Measurements from ENCODE around the gene PTPRG. TPM values are rescaled to one million over a fixed set of nuclear protein-coding genes. Genes with fewer than 3 reads are reported as not detected.

PTPRG gene
- total RNA-seq (not detected), polyA plus RNA-seq (not detected), total RNA-seq (0 to 0.43 (median 0) reads per million in 6 experiments)

- H3K4me3 Mint-ChIP-seq: peak within 1 kb of the TSS in 9 of 10 donors; percentile 40 to 76 (median 70)
- H3K4me1 Mint-ChIP-seq: peaks cover 2 to 16% (median 7%) of the 10 kb centered on the region in 4 donors
- no peak for DNase-seq
- H3K9me3 Mint-ChIP-seq: peaks cover 0 to 17% (median 4%) of the 10 kb centered on the region in 9 donors
- POLR2A ChIA-PET: no interaction called here
- no peak within 1 kb of the TSS for H3K27ac Mint-ChIP-seq
- H3K36me3 Mint-ChIP-seq: peaks cover 0 to 9% (median 0%) of the 10 kb centered on the region in 3 donors
- ATAC-seq: no peak
- H3K27me3 Mint-ChIP-seq: peaks cover 32 to 76% (median 54%) of the 10 kb centered on the region in 5 donors
Measured at GRCh38 chr3:61561374-61562041, at the start of gene PTPRG. TSS of gene PTPRG (plus strand) at chr3:61561571. CDS start at chr3:61562288, 717 bp downstream.

GRCh38 chr3:61518590-61518989 lies 42.8 kb upstream of the PTPRG start:
- H3K9me3 Mint-ChIP-seq: peaks cover 0 to 13% (median 5%) of the 10 kb centered on the region in 9 donors
- DNase-seq: no peak
- H3K36me3 Mint-ChIP-seq: no peaks in the 10 kb centered on the region
- POLR2A ChIA-PET: no interaction called here
- no peak overlapping the region for H3K4me3 Mint-ChIP-seq
- H3K27ac Mint-ChIP-seq: no peak overlapping the region
- no peak for ATAC-seq
- no peaks in the 10 kb centered on the region for H3K4me1 Mint-ChIP-seq
- H3K27me3 Mint-ChIP-seq: peaks cover 2 to 12% (median 9%) of the 10 kb centered on the region in 5 donors

DNA sequence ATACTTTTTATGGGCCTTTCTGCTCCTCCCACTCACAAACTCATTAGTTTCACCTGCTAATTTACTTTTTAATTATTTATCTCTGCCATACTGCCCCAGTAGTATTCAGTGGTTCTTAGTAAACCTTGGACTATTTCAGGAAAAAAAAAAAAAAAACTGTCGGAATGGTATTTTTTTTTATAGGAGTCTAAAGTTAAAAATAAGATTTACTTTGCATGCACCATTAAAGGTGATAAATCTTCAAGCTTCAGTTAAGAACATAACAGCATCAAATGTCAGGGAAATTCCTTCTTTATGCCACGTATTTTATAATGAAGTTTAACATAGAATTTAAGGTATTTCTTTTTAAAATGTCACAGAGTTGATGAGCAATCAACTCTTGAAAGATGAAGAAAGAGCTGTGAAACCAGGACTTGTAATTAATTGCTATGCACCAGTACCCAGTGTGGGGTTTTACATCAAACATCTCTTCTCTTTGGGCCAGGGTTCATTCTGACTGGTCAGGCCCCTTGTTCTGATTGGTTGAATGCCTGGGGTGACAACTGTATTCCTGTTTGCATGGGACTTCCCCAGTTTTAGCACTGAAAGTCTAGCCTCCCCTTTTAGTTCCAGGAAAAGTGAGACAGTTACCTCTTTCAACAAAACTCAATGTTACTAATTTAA lies 40.3 kb upstream of the PTPRG start:
- POLR2A ChIA-PET: interaction anchor here (0.5 kb wide), 1 partner anchor 215 kb away, joined by 4 read pairs; no protein-coding TSS in a partner anchor
- no peak for ATAC-seq
- peaks cover 0 to 3% (median 0%) of the 10 kb centered on the region in 4 donors for H3K4me1 Mint-ChIP-seq
- peaks cover 2 to 9% (median 6%) of the 10 kb centered on the region in 5 donors for H3K27me3 Mint-ChIP-seq
- H3K4me3 Mint-ChIP-seq: no peak overlapping the region
- DNase-seq: no peak
- peaks cover 0 to 9% (median 0%) of the 10 kb centered on the region in 9 donors for H3K9me3 Mint-ChIP-seq
- no peak overlapping the region for H3K27ac Mint-ChIP-seq
- H3K36me3 Mint-ChIP-seq: no peaks in the 10 kb centered on the region

- Mint-ChIP-seq H3K36me3 (no peaks in the 10 kb centered on the region), H3K4me1 (peaks cover 0 to 3% (median 0%) of the 10 kb centered on the region in 4 donors), H3K27ac (no peak overlapping the region), H3K9me3 (peaks cover 0 to 9% (median 0%) of the 10 kb centered on the region in 9 donors), H3K27me3 (peaks cover 2 to 16% (median 5%) of the 10 kb centered on the region in 5 donors), H3K4me3 (no peak overlapping the region)
- POLR2A ChIA-PET: no interaction called here
- ATAC-seq: no peak
- DNase-seq: no peak
Measured at GRCh38 chr3:61522060-61522459, 39.3 kb upstream of the PTPRG start.

DNA sequence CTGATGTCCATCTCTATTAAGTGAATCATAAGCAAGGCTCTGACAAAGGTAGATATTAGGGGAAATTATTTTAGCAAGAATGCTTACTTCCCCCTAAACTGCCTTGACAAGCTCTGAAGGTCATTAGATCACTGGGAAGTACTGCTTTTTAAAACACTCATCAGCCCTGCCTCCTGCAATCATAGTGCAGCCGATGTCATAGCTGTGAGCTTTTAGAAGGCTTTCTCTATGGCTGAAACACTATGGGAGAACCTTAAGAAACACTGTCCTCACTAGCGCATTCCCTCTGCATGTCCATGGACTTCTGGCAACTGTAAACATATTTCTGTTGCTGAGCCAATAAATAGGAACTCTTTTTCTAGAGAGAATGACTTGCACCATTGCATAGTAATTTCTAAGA lies 38.7 kb upstream of the PTPRG start:
- Mint-ChIP-seq H3K27me3 (peaks cover 2 to 19% (median 3%) of the 10 kb centered on the region in 5 donors), H3K27ac (no peak overlapping the region), H3K9me3 (peaks cover 0 to 9% (median 0%) of the 10 kb centered on the region in 9 donors), H3K4me3 (no peak overlapping the region), H3K4me1 (peaks cover 0 to 3% (median 0%) of the 10 kb centered on the region in 4 donors), H3K36me3 (no peaks in the 10 kb centered on the region)
- ATAC-seq (no peak), DNase-seq (no peak)
- POLR2A ChIA-PET: no interaction called here

DNA sequence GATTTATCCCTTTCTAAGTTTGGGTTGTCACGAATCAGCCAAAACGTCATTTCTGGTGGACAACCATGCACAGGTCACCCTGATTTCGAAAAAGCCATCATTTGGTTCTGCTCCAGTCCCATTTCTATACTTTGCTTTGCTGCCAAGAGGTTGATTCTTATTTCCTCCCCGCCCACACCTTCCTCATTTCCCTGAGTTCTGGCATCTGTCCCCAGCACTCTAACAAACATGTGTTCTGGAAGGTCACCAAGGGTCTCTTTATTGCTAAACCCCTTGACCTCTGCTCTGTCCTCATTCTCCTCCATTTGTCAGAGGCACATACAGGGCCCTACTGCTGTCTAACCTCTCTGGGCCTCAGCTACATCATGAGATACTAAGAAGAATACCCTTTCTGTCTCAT lies 36.4 kb upstream of the PTPRG start:
- Mint-ChIP-seq H3K9me3 (no peaks in the 10 kb centered on the region), H3K36me3 (no peaks in the 10 kb centered on the region), H3K27me3 (peaks cover 0 to 10% (median 0%) of the 10 kb centered on the region in 5 donors), H3K27ac (no peak overlapping the region), H3K4me1 (peaks cover 0 to 3% (median 0%) of the 10 kb centered on the region in 4 donors), H3K4me3 (no peak overlapping the region)
- POLR2A ChIA-PET: no interaction called here
- no peak for ATAC-seq
- DNase-seq: no peak

DNA sequence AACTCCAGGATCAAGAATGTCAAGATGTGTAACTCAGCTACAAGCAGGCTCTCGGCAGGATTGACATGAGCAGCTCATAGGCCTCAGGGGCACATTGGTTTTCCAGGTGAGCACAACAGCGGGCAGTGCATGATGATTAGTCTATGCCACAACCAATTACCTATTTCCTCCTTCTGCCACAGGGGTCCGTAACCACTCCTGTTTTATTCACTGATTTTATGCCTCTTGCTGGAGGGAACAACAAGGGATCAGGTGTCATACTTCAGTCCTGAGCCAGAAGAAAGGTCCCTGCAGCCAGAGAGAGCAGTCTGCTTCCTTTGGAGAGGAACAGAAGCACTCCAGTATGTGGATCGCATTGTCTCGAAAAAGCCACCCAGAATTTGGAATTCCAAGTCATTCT lies 35.1 kb upstream of the PTPRG start:
- no peaks in the 10 kb centered on the region for H3K9me3 Mint-ChIP-seq
- ATAC-seq (no peak), DNase-seq (no peak)
- H3K4me3 Mint-ChIP-seq: no peak overlapping the region
- peaks cover 0 to 10% (median 0%) of the 10 kb centered on the region in 5 donors for H3K27me3 Mint-ChIP-seq
- no peak overlapping the region for H3K27ac Mint-ChIP-seq
- POLR2A ChIA-PET: no interaction called here
- no peaks in the 10 kb centered on the region for H3K36me3 Mint-ChIP-seq
- peaks cover 0 to 3% (median 0%) of the 10 kb centered on the region in 4 donors for H3K4me1 Mint-ChIP-seq

- no peak for ATAC-seq
- Mint-ChIP-seq H3K4me1 (peaks cover 0 to 3% (median 0%) of the 10 kb centered on the region in 4 donors), H3K27me3 (peaks cover 0 to 10% (median 0%) of the 10 kb centered on the region in 5 donors), H3K36me3 (no peaks in the 10 kb centered on the region), H3K9me3 (no peaks in the 10 kb centered on the region), H3K4me3 (no peak overlapping the region), H3K27ac (no peak overlapping the region)
- no peak for DNase-seq
- POLR2A ChIA-PET: no interaction called here
Measured at GRCh38 chr3:61527011-61527410, 34.4 kb upstream of the PTPRG start.

DNA sequence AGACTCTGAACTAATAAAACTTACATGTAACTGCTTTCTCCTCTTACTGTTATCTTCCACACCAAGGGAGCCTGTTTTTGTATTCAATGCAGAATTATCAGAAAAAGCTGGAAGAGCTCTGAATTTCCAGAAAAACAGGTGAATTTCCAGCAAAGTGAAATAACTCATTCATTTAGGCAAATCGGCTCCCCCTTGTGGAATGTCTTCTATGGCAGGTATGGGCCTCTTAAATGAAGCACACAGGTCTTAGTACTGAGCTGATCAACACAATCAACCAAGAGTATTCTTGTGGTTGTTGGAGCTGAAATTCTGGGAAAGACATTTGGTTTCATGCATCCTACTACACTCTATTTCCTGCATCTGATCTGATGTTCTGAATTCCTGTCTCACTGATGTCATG lies 31.0 kb upstream of the PTPRG start:
- DNase-seq: peak in 1 of 10 donors; percentile 4
- POLR2A ChIA-PET: no interaction called here
- H3K4me1 Mint-ChIP-seq: no peaks in the 10 kb centered on the region

DNA sequence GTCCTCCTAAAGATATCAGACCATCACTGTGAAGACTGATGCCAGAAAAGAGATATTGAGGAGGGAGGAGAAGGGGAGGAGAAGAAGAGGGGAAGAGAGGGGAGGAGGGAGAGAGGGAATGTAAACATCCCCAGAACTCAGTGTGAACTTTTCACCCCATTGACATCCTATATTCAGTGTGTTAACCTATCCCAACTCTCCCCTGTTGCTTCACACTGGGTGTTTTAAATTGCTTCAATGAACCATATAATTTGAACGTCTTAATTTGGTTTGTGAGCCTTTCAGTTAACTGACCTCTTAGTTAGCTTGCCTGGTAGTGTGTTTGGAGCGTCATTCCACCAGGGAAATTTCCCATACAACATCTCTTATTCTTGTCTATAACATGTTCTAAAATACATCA lies 29.8 kb upstream of the PTPRG start:
- POLR2A ChIA-PET: no interaction called here
- Mint-ChIP-seq H3K9me3 (no peaks in the 10 kb centered on the region), H3K4me3 (no peak overlapping the region), H3K27me3 (peaks cover 0 to 16% (median 2%) of the 10 kb centered on the region in 5 donors), H3K27ac (no peak overlapping the region), H3K36me3 (no peaks in the 10 kb centered on the region), H3K4me1 (no peaks in the 10 kb centered on the region)
- ATAC-seq (no peak), DNase-seq (no peak)

More for the DNA sequence above, 31.0 kb upstream of the PTPRG start:
- no peak for ATAC-seq
- Mint-ChIP-seq H3K27me3 (peaks cover 0 to 10% (median 2%) of the 10 kb centered on the region in 5 donors), H3K27ac (no peak overlapping the region), H3K4me3 (no peak overlapping the region), H3K36me3 (no peaks in the 10 kb centered on the region), H3K9me3 (no peaks in the 10 kb centered on the region)

- H3K9me3 Mint-ChIP-seq: no peaks in the 10 kb centered on the region
- POLR2A ChIA-PET: no interaction called here
Measured at GRCh38 chr3:61532739-61533500, 28.5 kb upstream of the PTPRG start.

GRCh38 chr3:61535826-61536225 lies 25.5 kb upstream of the PTPRG start:
- ATAC-seq (no peak), DNase-seq (no peak)
- Mint-ChIP-seq H3K4me3 (no peak overlapping the region), H3K9me3 (no peaks in the 10 kb centered on the region), H3K27me3 (peaks cover 0 to 22% (median 7%) of the 10 kb centered on the region in 5 donors), H3K36me3 (no peaks in the 10 kb centered on the region), H3K27ac (no peak overlapping the region), H3K4me1 (no peaks in the 10 kb centered on the region)
- POLR2A ChIA-PET: no interaction called here

More at GRCh38 chr3:61532739-61533500, 28.5 kb upstream of the PTPRG start:
- Mint-ChIP-seq H3K36me3 (no peaks in the 10 kb centered on the region), H3K4me1 (no peaks in the 10 kb centered on the region), H3K27me3 (peaks cover 0 to 12% (median 2%) of the 10 kb centered on the region in 5 donors), H3K4me3 (no peak overlapping the region), H3K27ac (no peak overlapping the region)
- no peak for DNase-seq
- no peak for ATAC-seq

- no peak for DNase-seq
- H3K4me1 Mint-ChIP-seq: no peaks in the 10 kb centered on the region
- no peaks in the 10 kb centered on the region for H3K9me3 Mint-ChIP-seq
- POLR2A ChIA-PET: no interaction called here
- no peak for ATAC-seq
- no peak overlapping the region for H3K4me3 Mint-ChIP-seq
- H3K36me3 Mint-ChIP-seq: no peaks in the 10 kb centered on the region
- peaks cover 0 to 30% (median 7%) of the 10 kb centered on the region in 5 donors for H3K27me3 Mint-ChIP-seq
- no peak overlapping the region for H3K27ac Mint-ChIP-seq
Measured at GRCh38 chr3:61537366-61537765, 24.0 kb upstream of the PTPRG start.
